ENCODE results near the gene UFD1. TPM values are rescaled to one million over a fixed set of nuclear protein-coding genes. Genes with fewer than 3 reads are reported as not detected.

UFD1 gene
- total and polyA plus RNA-seq, 8 donors = 3.8 to 86.6 (median 51.3) TPM

DNA sequence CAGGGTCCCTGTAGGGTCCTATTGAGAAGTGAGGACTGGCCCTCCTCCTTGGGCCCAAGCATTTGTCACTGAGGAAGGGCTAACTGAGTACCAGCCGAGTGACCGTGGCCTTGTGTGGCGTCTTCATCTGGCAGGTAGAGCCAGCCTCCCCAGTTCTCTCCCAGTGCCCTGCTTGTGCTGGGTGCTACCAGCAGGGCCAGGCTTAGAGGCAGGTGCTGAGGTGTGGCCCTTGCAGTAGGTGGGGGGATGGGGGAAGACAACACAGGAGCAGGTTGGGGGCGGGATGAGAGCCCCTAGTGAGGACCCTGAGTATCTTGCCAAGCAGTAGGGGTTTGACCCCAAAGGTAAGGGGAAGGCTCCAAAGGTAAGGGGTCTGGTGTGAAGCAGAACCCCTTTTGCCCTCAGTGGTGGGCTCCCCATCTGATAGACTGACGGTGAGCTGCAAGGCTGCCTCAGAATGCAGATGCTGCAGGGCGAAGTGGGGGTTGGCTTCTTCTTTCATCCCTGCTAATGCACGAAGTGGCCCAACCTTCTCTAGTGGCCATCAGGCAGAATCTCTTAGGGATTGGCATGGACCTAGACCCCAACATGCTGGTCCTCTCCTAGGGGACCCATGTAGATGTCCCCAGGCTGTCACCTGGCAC lies 20.4 kb upstream of the UFD1 start:
- 89 to 99% (median 97%) methylated on average over 3 to 7 of the region's 7 CpGs for WGBS, 5 donors
- intact Hi-C loops (cut with DNase I; ENCODE audit: low total_unique reads) = loop anchor here (5.0 kb wide), 1 partner anchor 133 kb away; no protein-coding TSS in a partner anchor
- TF ChIP-seq POLR2A (IDR thresholded peaks at IDR 0.05) (no peak), POLR2AphosphoS5 (IDR thresholded peaks at IDR 0.05) (no peak), EP300 (IDR thresholded peaks at IDR 0.05) (no peak)
- TF ChIP-seq, protein P1, sequence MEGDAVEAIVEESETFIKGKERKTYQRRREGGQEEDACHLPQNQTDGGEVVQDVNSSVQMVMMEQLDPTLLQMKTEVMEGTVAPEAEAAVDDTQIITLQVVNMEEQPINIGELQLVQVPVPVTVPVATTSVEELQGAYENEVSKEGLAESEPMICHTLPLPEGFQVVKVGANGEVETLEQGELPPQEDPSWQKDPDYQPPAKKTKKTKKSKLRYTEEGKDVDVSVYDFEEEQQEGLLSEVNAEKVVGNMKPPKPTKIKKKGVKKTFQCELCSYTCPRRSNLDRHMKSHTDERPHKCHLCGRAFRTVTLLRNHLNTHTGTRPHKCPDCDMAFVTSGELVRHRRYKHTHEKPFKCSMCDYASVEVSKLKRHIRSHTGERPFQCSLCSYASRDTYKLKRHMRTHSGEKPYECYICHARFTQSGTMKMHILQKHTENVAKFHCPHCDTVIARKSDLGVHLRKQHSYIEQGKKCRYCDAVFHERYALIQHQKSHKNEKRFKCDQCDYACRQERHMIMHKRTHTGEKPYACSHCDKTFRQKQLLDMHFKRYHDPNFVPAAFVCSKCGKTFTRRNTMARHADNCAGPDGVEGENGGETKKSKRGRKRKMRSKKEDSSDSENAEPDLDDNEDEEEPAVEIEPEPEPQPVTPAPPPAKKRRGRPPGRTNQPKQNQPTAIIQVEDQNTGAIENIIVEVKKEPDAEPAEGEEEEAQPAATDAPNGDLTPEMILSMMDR (IDR thresholded peaks at IDR 0.05) = no peak

DNA sequence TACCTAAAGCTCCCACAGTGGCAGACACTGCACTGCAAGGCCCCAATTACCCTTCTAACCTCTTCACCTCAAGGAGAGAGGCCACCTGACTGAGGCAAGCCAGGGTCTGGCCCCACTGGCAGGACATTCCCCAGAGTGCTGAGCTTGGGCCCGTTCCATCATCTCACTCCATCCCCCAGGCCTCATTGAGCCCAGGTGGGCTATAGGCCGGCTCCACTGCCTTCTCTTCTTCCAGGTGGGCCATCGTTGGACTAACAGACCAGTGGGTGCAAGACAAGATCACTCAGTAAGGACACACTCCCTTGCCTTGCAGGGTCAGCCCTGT lies 19.8 kb upstream of the UFD1 start:
- TF ChIP-seq POLR2AphosphoS5 (IDR thresholded peaks at IDR 0.05) = no peak
- TF ChIP-seq, protein P1 (IDR thresholded peaks at IDR 0.05) = no peak
- no peak for TF ChIP-seq EP300 (IDR thresholded peaks at IDR 0.05)
- no peak for TF ChIP-seq POLR2A (IDR thresholded peaks at IDR 0.05)
- WGBS, 5 donors = 92 to 100% (median 94%) methylated on average over 3 of the region's 3 CpGs
- no peak overlapping the region for H3K4me3 ChIP-seq
- no peak overlapping the region for H3K27ac ChIP-seq
- no peaks in the 10 kb centered on the region for H3K9me3 ChIP-seq
- no peaks in the 10 kb centered on the region for H3K4me1 ChIP-seq
- intact Hi-C loops (cut with DNase I; ENCODE audit: low total_unique reads) = loop anchor here (5.0 kb wide), 1 partner anchor 133 kb away; no protein-coding TSS in a partner anchor
- no peak for DNase-seq
- no peaks in the 10 kb centered on the region for H3K36me3 ChIP-seq
- H3K27me3 ChIP-seq = no peaks in the 10 kb centered on the region

More for the DNA sequence above, 20.4 kb upstream of the UFD1 start:
- H3K4me3 ChIP-seq = no peak overlapping the region
- H3K36me3 ChIP-seq = no peaks in the 10 kb centered on the region
- no peaks in the 10 kb centered on the region for H3K9me3 ChIP-seq
- H3K27ac ChIP-seq = no peak overlapping the region
- H3K4me1 ChIP-seq = no peaks in the 10 kb centered on the region
- no peaks in the 10 kb centered on the region for H3K27me3 ChIP-seq
- no peak for DNase-seq

DNA sequence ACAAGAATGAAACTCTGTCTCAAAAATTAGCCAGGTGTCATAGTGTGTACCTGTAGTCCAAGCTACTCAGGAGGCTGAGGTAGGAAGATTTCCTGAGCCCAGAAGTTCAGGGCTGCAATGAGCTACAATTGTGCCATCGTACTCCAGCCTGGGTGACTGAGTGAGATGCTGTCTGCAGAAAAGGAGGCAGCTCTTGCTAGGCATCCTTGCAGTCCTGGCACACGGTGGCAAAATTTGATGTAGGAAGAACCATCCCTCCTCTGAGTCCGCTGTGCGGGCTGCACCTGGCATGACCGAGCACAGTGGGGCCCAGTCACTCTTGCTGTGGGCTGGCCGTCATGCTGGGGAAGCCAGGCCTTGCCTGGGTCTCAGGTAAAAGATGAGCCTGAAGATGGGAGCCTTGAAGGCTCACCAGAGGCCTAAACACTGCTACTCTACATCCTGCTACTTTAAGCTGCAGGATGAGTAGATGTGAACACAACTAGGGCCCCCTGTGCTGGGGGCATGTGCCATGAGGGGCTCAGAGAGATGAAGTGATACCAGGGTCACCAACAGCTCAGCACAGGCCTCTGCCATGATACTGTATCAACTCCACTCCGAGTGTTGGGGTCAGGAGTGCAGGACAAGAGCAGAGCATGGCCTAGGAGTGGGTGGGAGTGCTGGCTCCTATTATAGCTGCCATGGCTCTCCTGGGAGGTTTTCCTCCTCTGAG lies 19.3 kb upstream of the UFD1 start:
- DNase-seq = no peak
- H3K27me3 ChIP-seq = no peaks in the 10 kb centered on the region
- WGBS, 5 donors = 94 to 99% (median 96%) methylated on average over 6 to 7 of the region's 7 CpGs
- H3K9me3 ChIP-seq = no peaks in the 10 kb centered on the region
- no peaks in the 10 kb centered on the region for H3K36me3 ChIP-seq
- H3K4me1 ChIP-seq = no peaks in the 10 kb centered on the region
- no peak overlapping the region for H3K4me3 ChIP-seq
- H3K27ac ChIP-seq = no peak overlapping the region
- TF ChIP-seq POLR2A (IDR thresholded peaks at IDR 0.05) (no peak), EP300 (IDR thresholded peaks at IDR 0.05) (no peak), POLR2AphosphoS5 (IDR thresholded peaks at IDR 0.05) (no peak)
- TF ChIP-seq, protein P1 (IDR thresholded peaks at IDR 0.05) = no peak
- intact Hi-C loops (cut with DNase I; ENCODE audit: low total_unique reads) = loop anchor here (5.0 kb wide), 1 partner anchor 134 kb away; no protein-coding TSS in a partner anchor

DNA sequence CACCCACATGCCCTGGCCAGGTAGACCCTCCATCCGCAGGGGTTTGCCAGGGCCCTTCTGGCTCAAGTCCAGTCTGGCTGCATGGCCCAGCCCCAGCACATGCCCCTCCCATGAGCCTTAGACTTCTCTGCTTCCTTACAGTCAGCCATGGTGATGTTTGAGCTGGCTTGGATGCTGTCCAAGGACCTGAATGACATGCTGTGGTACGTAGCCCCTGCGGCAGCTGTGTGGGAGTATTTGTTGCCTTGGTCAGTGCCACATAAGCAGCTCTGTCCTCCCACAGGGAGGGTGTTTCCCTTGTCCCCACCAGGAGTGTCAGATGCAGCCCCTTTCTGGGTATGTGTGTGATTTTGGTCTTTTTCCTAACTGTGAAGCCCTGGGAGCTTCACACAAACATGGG lies 18.3 kb upstream of the UFD1 start:
- DNase-seq = peak in 1 of 2 donors; percentile 40
- H3K9me3 ChIP-seq = no peaks in the 10 kb centered on the region
- intact Hi-C loops (cut with DNase I; ENCODE audit: low total_unique reads) = loop anchor here (5.0 kb wide), 1 partner anchor 135 kb away; no protein-coding TSS in a partner anchor
- no peaks in the 10 kb centered on the region for H3K4me1 ChIP-seq
- no peak overlapping the region for H3K4me3 ChIP-seq
- TF ChIP-seq POLR2A (IDR thresholded peaks at IDR 0.05) (no peak), POLR2AphosphoS5 (IDR thresholded peaks at IDR 0.05) (no peak), EP300 (IDR thresholded peaks at IDR 0.05) (no peak)
- TF ChIP-seq, protein P1 (IDR thresholded peaks at IDR 0.05) = no peak
- no peaks in the 10 kb centered on the region for H3K36me3 ChIP-seq
- H3K27ac ChIP-seq = no peak overlapping the region
- WGBS, 5 donors = 35 to 59% (median 50%) methylated on average over 3 of the region's 3 CpGs
- H3K27me3 ChIP-seq = no peaks in the 10 kb centered on the region
